ENCODE data around the gene AP3S1.
A peak's percentile ranks its signal among the peaks of the same experiment; 100 is the strongest.

Gene AP3S1

DNA sequence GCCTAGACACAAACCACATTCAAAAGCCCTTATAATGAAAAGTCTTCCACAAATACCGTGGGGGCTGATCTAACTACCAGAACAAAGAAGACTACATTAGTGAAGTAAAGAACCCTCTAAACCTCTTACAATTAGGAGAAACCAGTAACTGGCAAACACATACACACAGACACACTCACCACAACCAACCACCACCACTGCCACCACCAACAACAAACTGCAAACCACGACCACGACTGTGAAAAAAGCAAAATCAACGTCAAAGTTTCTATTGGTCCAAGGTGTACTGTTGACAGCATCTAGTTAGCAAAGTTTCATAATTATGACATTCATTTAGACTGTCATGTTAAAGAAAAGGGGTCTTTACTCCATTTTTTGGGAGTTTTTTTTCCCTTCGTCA, 28.0 kb upstream of the AP3S1 start:
- no peak for DNase-seq (ENCODE audit: low read depth)
- H3K4me3 ChIP-seq (ENCODE audit: low read depth, low read length) = no peak overlapping the region
- TF ChIP-seq, protein P1, sequence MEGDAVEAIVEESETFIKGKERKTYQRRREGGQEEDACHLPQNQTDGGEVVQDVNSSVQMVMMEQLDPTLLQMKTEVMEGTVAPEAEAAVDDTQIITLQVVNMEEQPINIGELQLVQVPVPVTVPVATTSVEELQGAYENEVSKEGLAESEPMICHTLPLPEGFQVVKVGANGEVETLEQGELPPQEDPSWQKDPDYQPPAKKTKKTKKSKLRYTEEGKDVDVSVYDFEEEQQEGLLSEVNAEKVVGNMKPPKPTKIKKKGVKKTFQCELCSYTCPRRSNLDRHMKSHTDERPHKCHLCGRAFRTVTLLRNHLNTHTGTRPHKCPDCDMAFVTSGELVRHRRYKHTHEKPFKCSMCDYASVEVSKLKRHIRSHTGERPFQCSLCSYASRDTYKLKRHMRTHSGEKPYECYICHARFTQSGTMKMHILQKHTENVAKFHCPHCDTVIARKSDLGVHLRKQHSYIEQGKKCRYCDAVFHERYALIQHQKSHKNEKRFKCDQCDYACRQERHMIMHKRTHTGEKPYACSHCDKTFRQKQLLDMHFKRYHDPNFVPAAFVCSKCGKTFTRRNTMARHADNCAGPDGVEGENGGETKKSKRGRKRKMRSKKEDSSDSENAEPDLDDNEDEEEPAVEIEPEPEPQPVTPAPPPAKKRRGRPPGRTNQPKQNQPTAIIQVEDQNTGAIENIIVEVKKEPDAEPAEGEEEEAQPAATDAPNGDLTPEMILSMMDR (IDR thresholded peaks at IDR 0.05; ENCODE audit: low read depth, low read length, missing control alignments) = no peak

DNA sequence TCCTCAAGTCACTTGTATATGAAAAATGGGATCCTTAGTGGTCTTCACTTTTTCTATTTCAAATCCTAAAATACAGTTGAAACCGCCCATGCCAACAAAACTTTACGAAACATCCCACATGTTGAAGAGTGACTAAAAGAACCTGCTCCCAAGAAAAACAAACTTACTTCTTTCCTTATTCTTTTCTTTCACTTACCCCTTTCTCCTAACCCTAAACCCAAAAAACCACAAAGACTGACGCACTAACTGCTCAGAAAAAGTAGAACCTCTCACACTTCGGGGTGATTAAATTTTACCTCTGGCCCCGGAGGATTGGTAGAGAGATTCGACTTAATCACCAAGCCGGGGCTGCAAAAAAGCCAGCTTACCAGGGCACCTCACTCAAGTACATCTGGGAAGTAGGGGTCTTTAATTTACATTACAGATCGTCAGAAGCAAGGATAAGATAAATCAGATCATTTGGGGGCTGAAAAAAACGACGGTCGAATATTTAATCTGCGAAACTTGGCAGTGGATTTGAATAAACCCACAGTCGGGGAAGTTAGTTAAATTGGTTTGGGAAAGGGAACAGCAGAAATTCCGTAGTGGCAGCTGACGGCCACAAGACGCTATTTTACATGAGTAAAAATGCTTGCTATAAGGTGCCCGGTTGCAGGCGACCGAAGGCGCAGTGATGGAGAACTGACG, 26.6 kb upstream of the AP3S1 start:
- TF ChIP-seq, protein P1 (IDR thresholded peaks at IDR 0.05; ENCODE audit: low read depth, low read length, missing control alignments) = no peak
- no peak overlapping the region for H3K4me3 ChIP-seq (ENCODE audit: low read depth, low read length)
- DNase-seq (ENCODE audit: low read depth) = no peak

DNA sequence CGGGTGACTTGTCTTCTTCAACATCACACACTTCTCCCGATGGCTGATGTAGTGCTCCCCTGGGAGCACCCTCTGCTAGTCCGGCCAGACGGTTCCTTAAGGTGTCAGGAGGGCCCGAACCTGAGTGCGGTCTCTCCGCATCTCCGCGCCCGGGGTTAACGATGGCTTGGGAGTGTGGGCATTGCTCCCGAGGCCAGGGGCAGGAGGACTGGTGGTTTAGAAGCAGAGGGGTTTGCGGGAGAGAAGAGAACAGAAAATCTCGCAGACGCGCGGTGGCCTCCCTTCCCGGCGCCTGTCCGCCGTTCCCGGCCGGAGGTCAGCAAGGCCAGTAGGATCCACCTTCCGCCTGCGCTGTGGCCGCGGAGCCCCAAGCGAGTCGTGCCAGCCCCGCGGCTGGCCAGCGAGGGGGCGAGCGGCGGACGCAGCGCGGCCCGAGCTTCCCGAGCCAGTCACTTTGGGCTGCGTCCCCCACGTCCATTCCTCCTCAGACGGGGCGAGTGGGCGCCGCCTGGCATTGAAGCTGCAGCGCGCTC, 26.0 kb upstream of the AP3S1 start:
- TF ChIP-seq, protein P1 (IDR thresholded peaks at IDR 0.05; ENCODE audit: low read depth, low read length, missing control alignments) = no peak
- no peak overlapping the region for H3K4me3 ChIP-seq (ENCODE audit: low read depth, low read length)
- DNase-seq (ENCODE audit: low read depth) = no peak

DNA sequence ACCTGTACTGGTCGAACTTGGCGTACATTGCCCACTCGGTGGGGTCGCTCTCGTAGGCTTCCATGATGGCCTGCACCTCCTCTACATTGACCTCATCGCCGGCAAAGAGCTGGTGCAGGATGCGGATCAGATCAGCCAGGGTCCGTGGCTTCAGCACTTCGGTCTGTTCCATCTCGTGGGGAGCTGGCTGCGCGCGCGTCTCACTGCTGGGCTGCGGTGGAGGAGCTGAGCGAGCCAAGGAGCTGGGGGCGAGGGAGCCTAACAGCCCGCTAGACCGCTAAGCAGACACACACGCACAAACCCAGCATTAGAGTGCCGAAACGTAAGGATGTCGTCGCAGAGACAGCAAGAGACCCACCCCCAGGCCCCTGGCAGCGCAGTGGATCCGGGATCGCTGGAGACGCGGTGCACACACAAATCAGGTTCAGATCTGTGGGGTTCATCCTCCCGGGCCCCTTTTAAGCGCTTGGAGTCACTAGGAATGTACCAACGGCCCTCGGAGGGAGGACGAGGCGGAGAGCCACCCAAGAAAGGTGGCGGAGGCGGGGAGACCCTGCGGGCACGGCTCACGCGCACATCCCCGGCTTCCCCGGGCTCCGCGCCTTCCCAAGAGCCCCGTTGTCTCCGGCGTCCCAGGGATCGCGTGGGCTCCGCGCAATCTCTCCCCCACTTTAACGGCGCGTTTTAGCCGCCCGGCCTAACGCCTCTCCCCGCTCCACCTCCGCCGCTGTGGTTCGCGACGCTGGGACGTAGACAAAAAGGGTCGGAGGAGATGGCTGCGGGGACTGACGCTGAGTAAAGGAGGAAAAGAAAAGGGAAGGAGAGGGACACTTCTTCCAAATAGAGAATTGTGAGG, 25.3 kb upstream of the AP3S1 start, which contains the start of gene CDO1:
Gene CDO1 (minus strand): TSS at position 434 of the 856 bp plus-strand sequence. CDS start 262 bp downstream, at position 172.
- TF ChIP-seq, protein P1 (IDR thresholded peaks at IDR 0.05; ENCODE audit: low read depth, low read length, missing control alignments) = no peak
- DNase-seq (ENCODE audit: low read depth) = no peak
- peak within 1 kb of the TSS; percentile 11 for H3K4me3 ChIP-seq (ENCODE audit: low read depth, low read length)

DNA sequence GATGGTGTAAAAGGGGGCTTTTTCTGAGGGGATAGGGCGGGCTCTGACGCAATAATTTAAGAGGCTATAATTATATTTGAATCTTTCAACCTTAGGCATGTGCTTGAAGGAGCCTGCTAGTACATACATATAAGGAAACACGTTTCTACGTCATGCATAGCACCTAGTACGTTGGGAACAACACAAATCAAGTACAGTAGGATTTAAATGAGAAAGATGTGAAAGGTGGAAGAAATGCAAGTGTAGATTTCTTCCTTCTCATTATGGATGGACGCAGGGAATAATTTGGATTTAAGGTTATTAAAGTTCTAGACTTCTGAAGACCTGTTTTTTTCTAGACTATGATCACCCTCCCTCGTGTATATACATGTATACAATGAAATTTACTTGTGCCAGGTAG, 24.3 kb upstream of the AP3S1 start:
- TF ChIP-seq, protein P1 (IDR thresholded peaks at IDR 0.05; ENCODE audit: low read depth, low read length, missing control alignments) = no peak
- no peak overlapping the region for H3K4me3 ChIP-seq (ENCODE audit: low read depth, low read length)
- DNase-seq (ENCODE audit: low read depth) = no peak

DNA sequence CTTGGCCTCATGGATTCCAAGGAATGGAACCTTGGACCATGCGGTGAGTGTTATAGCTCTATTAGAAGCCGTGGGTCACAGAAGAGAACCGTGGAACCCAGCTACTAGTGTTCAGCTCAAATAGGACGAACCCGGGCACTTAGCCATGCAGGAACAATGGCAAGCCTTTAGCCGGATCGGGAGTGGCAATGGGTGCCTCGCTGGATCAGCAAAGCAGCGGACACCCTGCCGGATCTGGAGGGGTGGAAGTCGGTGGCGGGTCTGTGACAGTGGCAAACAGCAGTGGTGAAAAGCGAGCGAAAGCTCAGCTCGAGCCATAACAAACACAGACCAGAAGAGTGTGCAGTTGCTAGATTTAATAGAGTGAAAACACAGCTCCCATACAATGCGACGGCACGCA, 22.9 kb upstream of the AP3S1 start:
- H3K4me3 ChIP-seq (ENCODE audit: low read depth, low read length) = no peak overlapping the region
- no peak for DNase-seq (ENCODE audit: low read depth)
- TF ChIP-seq, protein P1 (IDR thresholded peaks at IDR 0.05; ENCODE audit: low read depth, low read length, missing control alignments) = no peak
